ENCODE results near the gene GPR61.

- TF ChIP-seq CTCF (IDR thresholded peaks at IDR 0.05) (no peak), POLR2A (IDR thresholded peaks at IDR 0.05) (no peak)
These were observed 49.5 kb downstream of the GPR61 start for GRCh38 chr1:109589177-109589576.

Measured in heart left ventricle (tissue), 13 donors.